ENCODE results near the gene PPHLN1. TPM values are rescaled to one million over a fixed set of nuclear protein-coding genes. Genes with fewer than 3 reads are reported as not detected.

The PPHLN1 gene
- total and polyA plus RNA-seq, 2 of the 8 experiments (the other 6 are each of a cell fraction or from before 2014, with no cell fraction given): 34.3 to 71.6 TPM

GRCh38 chr12:42370013-42370412 lies 44.0 kb downstream of the PPHLN1 start:
- CTCF ChIA-PET (ENCODE audit: partially characterized antibody): interaction anchor here (0.8 to 3.6 kb wide), 6 partner anchors 16 to 180 kb away, joined by 3 to 19 read pairs (median 7); no protein-coding TSS in a partner anchor
- no peak for DNase-seq (ENCODE audit: low read depth in 1 of 2, low spot score in 2 of 2)
- WGBS, 2 experiments (ENCODE audit: extremely low coverage in 1 of 2, insufficient coverage in 1 of 2, insufficient read length in 1 of 2, insufficient replicate concordance in 2 of 2, low coverage in 1 of 2, low lambda C conversion rate in 2 of 2, missing lambda C conversion rate in 1 of 2): 14% methylated on average over 4 of the region's 4 CpGs; no CpG with 5 or more reads in 1 of the 2 experiments

More at GRCh38 chr12:42370013-42370412, 44.0 kb downstream of the PPHLN1 start:
- Histone ChIP-seq H3K23me2 (ENCODE audit: low read depth, low read length) (no peaks in the 10 kb centered on the region), H3K4ac (replicated peaks; ENCODE audit: insufficient read length, low read depth, low read length) (no peak overlapping the region), H3K4me2 (ENCODE audit: insufficient read depth in 1 of 2, low read depth in 2 of 2, low read length in 2 of 2) (peak overlapping the region; percentile 8 to 55), H2BK5ac (ENCODE audit: low read depth, low read length) (no peak overlapping the region; the same call in 1 of the 2 replicates), H3K56ac (replicated peaks; ENCODE audit: insufficient read length, low read depth, low read length) (no peak overlapping the region), H3K27me3 (replicated peaks in 1 of 4; ENCODE audit: control insufficient read depth in 3 of 4, extremely low read depth in 1 of 4, insufficient read depth in 3 of 4, low read length in 3 of 4) (no peaks in the 10 kb centered on the region), H3K79me1 (ENCODE audit: low read depth, low read length) (no peaks in the 10 kb centered on the region; the same call in 1 of the 2 replicates), H2AK5ac (ENCODE audit: low read depth, low read length) (no peak overlapping the region), H4K5ac (ENCODE audit: insufficient read length, low read depth, low read length) (no peak overlapping the region), H3K27ac (ENCODE audit: low read depth, low read length) (no peak overlapping the region), H2BK20ac (ENCODE audit: low read length) (no peak overlapping the region), H3K9ac (replicated peaks in 1 of 4; ENCODE audit: extremely low read depth in 1 of 4, low read depth in 3 of 4, low read length in 3 of 4) (no peak overlapping the region), H3K14ac (ENCODE audit: insufficient read length) (no peak overlapping the region), H3K9me3 (ENCODE audit: insufficient read depth in 2 of 2, low read depth in 1 of 2, low read length in 1 of 2) (no peaks in the 10 kb centered on the region), H2AFZ (ENCODE audit: low read length) (no peak overlapping the region), H2BK12ac (ENCODE audit: low read depth, low read length) (no peak overlapping the region), H4K91ac (replicated peaks; ENCODE audit: insufficient read length, low read length) (no peak overlapping the region), H4K20me1 (replicated peaks in 1 of 2; ENCODE audit: control insufficient read depth in 1 of 2, insufficient read depth in 2 of 2, low read length in 2 of 2) (no peaks in the 10 kb centered on the region), H3K79me2 (ENCODE audit: control insufficient read depth in 1 of 2, insufficient read depth in 2 of 2, low read length in 2 of 2) (peaks cover 0 to 28% of the 10 kb centered on the region in 2 experiments; a peak in 2 of 4 replicates), H2BK120ac (replicated peaks; ENCODE audit: low read depth, low read length) (no peak overlapping the region), H3K4me1 (replicated peaks in 1 of 4; ENCODE audit: control insufficient read depth in 3 of 4, insufficient read depth in 4 of 4, low read length in 3 of 4) (peaks cover 0 to 9% (median 5%) of the 10 kb centered on the region in 4 experiments; a peak in 5 of 7 replicates), H3K36me3 (ENCODE audit: control insufficient read depth in 2 of 4, insufficient read depth in 4 of 4, low read length in 3 of 4) (no peaks in the 10 kb centered on the region; a peak in 1 of 8 replicates), H4K8ac (ENCODE audit: extremely low read depth, insufficient read depth, low read length) (no peak overlapping the region), H3K4me3 (ENCODE audit: extremely low read depth in 1 of 4, insufficient read depth in 2 of 4, low read depth in 3 of 4, low read length in 4 of 4) (peak overlapping the region in 1 of 4 experiments; percentile 34; a peak in 2 of 8 replicates), H3K18ac (ENCODE audit: extremely low read depth, low read length) (no peak overlapping the region), H3K23ac (ENCODE audit: insufficient read length) (no peak overlapping the region), H2BK15ac (ENCODE audit: low read length) (no peak overlapping the region)
- POLR2A ChIA-PET (ENCODE audit: partially characterized antibody): interaction anchor here (1.1 to 2.1 kb wide), 2 partner anchors 225 to 245 kb away, joined by 3 to 6 read pairs; partner anchors contain the start of gene GXYLT1
- TF ChIP-seq CEBPB (IDR thresholded peaks at IDR 0.05; ENCODE audit: low read depth, low read length) (no peak), SIX5 (IDR thresholded peaks at IDR 0.05; ENCODE audit: low read depth, low read length) (no peak), TAF1 (IDR thresholded peaks at IDR 0.05; ENCODE audit: low read depth, low read length) (no peak), TEAD4 (IDR thresholded peaks at IDR 0.05; ENCODE audit: low read depth, low read length) (no peak), MAFK (IDR thresholded peaks at IDR 0.05; ENCODE audit: low read depth, low read length) (peak; percentile 47; the same call in 1 of the 2 replicates), E2F6 (IDR thresholded peaks at IDR 0.05) (no peak), BACH1 (IDR thresholded peaks at IDR 0.05; ENCODE audit: low read length) (peak; percentile 72; the same call in 1 of the 2 replicates), RBBP5 (IDR thresholded peaks at IDR 0.05; ENCODE audit: borderline replicate concordance, low read depth, low read length) (no peak), JUND (IDR thresholded peaks at IDR 0.05; ENCODE audit: low read length) (peak; percentile 61; the same call in 1 of the 2 replicates)
- no peak for FAIRE-seq

Measured in H1 (cell line).